Neural cell (in vitro differentiated cells): ENCODE measurements around the gene CTTNBP2NL. TPM values are rescaled to one million over a fixed set of nuclear protein-coding genes. Genes with fewer than 3 reads are reported as not detected.

Source experiments
- H2AFZ ChIP-seq: fragments of 200-600, 300-800 bp; sonication (generic), shearing (Covaris generic); 2 replicates; pipeline ENCODE4 v1.6.0; 2014; ENCODE audit warnings: low read depth, mild to moderate bottlenecking, antibody characterized with exemption, low read length, moderate library complexity
- H3F3A ChIP-seq: fragments of 200-600 bp; shearing (Covaris generic); 2 replicates; pipeline ENCODE4 v1.6.1; 2016; ENCODE audit warnings: mild to moderate bottlenecking, moderate library complexity, mixed read lengths, antibody characterized with exemption, low read length; ENCODE audit not compliant: insufficient read depth, poor library complexity, severe bottlenecking
- H3K27ac ChIP-seq: fragments of 200-600, 300-800 bp; sonication (generic), shearing (Covaris generic); 2 replicates; pipeline ENCODE4 v1.5.1; 2014; ENCODE audit warnings: mild to moderate bottlenecking, low read length, moderate library complexity
- H3K27me3 ChIP-seq: fragments of 300-800, 200-600 bp; sonication (generic), shearing (Covaris generic); 2 replicates; pipeline ENCODE4 v1.6.0; 2014; ENCODE audit warnings: mild to moderate bottlenecking, low read depth, low read length, moderate library complexity; ENCODE audit not compliant: insufficient read depth
- H3K36me3 ChIP-seq: fragments of 300-800, 200-600 bp; sonication (generic), shearing (Covaris generic); 2 replicates; pipeline ENCODE4 v1.5.1; 2014; ENCODE audit warnings: mild to moderate bottlenecking, antibody characterized with exemption, low read length, moderate library complexity; ENCODE audit not compliant: insufficient read depth
- H3K4me2 ChIP-seq: fragments of 300-800, 200-600 bp; sonication (generic), shearing (Covaris generic); 2 replicates; pipeline ENCODE4 v1.6.0; 2014; ENCODE audit warnings: mild to moderate bottlenecking, low read length
- H3K4me3 ChIP-seq: fragments of 300-800, 200-600 bp; sonication (generic), shearing (Covaris generic); 2 replicates; pipeline ENCODE4 v1.5.1; 2014; ENCODE audit warnings: mild to moderate bottlenecking, low read length, moderate library complexity
- H3K79me2 ChIP-seq: fragments of 200-600 bp; shearing (Covaris generic); replicated peaks from 2 replicates; pipeline ENCODE4 v1.6.0; 2014; ENCODE audit warnings: mild to moderate bottlenecking, low read length, moderate library complexity; ENCODE audit not compliant: insufficient read depth
- H3K9ac ChIP-seq: fragments of 300-800, 200-600 bp; sonication (generic), shearing (Covaris generic); 2 replicates; pipeline ENCODE4 v1.6.1; 2016; ENCODE audit warnings: mild to moderate bottlenecking, low read length, mixed read lengths
- H3K9me2 ChIP-seq: fragments of 200-600 bp; shearing (Covaris generic); 2 replicates; pipeline ENCODE4 v1.6.1; 2016; ENCODE audit warnings: mild to moderate bottlenecking, low read length, mixed read lengths; ENCODE audit not compliant: insufficient read depth
- H3K9me3 ChIP-seq: fragments of 200-600, 300-800 bp; sonication (generic), shearing (Covaris generic); 2 replicates; pipeline ENCODE4 v1.6.1; 2016; ENCODE audit warnings: mild to moderate bottlenecking, mixed run types, low read length, moderate library complexity, mixed read lengths
- H4K20me1 ChIP-seq: fragments of 200-600 bp; shearing (Covaris generic); 2 replicates; pipeline ENCODE4 v1.6.1; 2016; ENCODE audit warnings: mild to moderate bottlenecking, mixed run types; ENCODE audit not compliant: insufficient read depth
- EP300 ChIP-seq: fragments of 450-650 bp; conservative IDR thresholded peaks from 2 replicates; pipeline ENCODE4 v1.6.1; 2014; ENCODE audit warnings: antibody characterized with exemption, mild to moderate bottlenecking, moderate library complexity; ENCODE audit not compliant: poor library complexity, severe bottlenecking
- EZH2 ChIP-seq: fragments of 200-600, 300-800 bp; shearing (Covaris generic), sonication (generic); IDR thresholded peaks from 2 replicates; pipeline ENCODE4 v1.6.1; 2014; ENCODE audit warnings: antibody characterized with exemption, low read length, borderline replicate concordance, mild to moderate bottlenecking; ENCODE audit not compliant: insufficient read depth, poor library complexity, severe bottlenecking
- MXI1 ChIP-seq: fragments of 450-650 bp; conservative IDR thresholded peaks from 2 replicates; pipeline ENCODE4 v1.6.1; 2014; ENCODE audit warnings: antibody characterized with exemption, mild to moderate bottlenecking; ENCODE audit not compliant: poor library complexity, severe bottlenecking
- POLR2AphosphoS5 ChIP-seq: IDR thresholded peaks from 2 replicates; pipeline ENCODE4 v1.6.1; 2012
- RAD21 ChIP-seq: fragments of 450-650 bp; conservative IDR thresholded peaks from 2 replicates; pipeline ENCODE4 v1.6.1; 2014; ENCODE audit warnings: antibody characterized with exemption, mild to moderate bottlenecking, moderate library complexity
- SMC3 ChIP-seq: fragments of 450-650 bp; conservative IDR thresholded peaks from 2 replicates; pipeline ENCODE4 v1.6.1; 2014; ENCODE audit warnings: antibody characterized with exemption, mild to moderate bottlenecking, moderate library complexity; ENCODE audit not compliant: poor library complexity
- TAF1 ChIP-seq: IDR thresholded peaks from 2 replicates; pipeline ENCODE4 v1.6.1; 2012; ENCODE audit warnings: low read depth
- polyA plus RNA-seq: library from polyadenylated mRNA; depleted of rRNA; stranded (reverse); fragments of >200 nt; gene quantifications from 2 replicates; pipeline ENCODE4 v1.2.3, GENCODE V29; 2014
- TF ChIP-seq, protein P1 (sequence below): fragments of 450-650 bp; IDR thresholded peaks from 2 replicates; pipeline ENCODE4 v1.5.1; 2014; ENCODE audit warnings: antibody characterized with exemption, mild to moderate bottlenecking, moderate library complexity; ENCODE audit not compliant: poor library complexity, severe bottlenecking
- TF ChIP-seq, protein P2 (sequence below): IDR thresholded peaks from 2 replicates; pipeline ENCODE4 v1.6.1; 2012; ENCODE audit warnings: borderline replicate concordance

Gene CTTNBP2NL
- polyA plus RNA-seq, 1 donor from 2014 or later: 11.8 TPM

DNA sequence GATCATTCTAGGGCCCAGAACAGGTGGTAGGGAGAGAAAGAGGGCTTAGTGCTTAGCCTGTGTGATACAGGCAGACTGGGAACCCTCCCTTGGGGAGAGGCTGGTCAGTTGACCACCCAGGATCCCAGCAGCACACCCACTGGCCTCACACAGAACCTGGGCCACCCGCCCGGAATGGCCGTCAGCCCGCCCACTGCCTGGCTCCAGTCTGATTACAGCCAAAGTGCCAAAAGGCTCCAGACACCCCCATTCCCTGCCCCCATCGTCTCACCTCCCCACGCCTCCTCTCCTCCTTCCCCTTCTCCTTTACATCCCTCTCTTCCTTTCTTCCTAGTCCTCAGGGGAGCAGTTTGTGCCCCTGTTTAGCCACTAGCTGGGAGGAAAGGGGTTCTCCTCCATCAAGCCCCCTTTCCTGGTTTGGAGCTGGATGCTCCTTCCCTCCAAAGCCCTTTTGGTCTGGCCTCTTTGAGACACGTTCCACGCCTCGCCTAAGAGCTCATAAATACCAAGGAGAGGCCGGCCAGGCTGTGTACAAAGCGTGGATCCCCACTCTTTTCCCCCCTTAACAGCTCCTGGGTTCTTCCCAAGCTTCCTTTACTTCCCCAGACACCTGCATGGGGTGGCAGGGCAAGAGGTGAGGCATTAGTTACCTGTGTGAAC, 108.1 kb downstream of the CTTNBP2NL start:
- Histone ChIP-seq H3K9me2 (no peaks in the 10 kb centered on the region), H4K20me1 (no peaks in the 10 kb centered on the region), H3F3A (no peaks in the 10 kb centered on the region), H3K36me3 (no peaks in the 10 kb centered on the region), H3K27me3 (peaks cover 63% of the 10 kb centered on the region), H3K9ac (no peak overlapping the region), H2AFZ (no peak overlapping the region), H3K79me2 (no peaks in the 10 kb centered on the region), H3K4me2 (no peak overlapping the region), H3K4me3 (no peak overlapping the region), H3K9me3 (no peaks in the 10 kb centered on the region), H3K27ac (no peak overlapping the region)
- TF ChIP-seq RAD21 (no peak), SMC3 (no peak), POLR2AphosphoS5 (no peak), MXI1 (no peak), EP300 (no peak), TAF1 (no peak), EZH2 (no peak)
- TF ChIP-seq, protein P1, sequence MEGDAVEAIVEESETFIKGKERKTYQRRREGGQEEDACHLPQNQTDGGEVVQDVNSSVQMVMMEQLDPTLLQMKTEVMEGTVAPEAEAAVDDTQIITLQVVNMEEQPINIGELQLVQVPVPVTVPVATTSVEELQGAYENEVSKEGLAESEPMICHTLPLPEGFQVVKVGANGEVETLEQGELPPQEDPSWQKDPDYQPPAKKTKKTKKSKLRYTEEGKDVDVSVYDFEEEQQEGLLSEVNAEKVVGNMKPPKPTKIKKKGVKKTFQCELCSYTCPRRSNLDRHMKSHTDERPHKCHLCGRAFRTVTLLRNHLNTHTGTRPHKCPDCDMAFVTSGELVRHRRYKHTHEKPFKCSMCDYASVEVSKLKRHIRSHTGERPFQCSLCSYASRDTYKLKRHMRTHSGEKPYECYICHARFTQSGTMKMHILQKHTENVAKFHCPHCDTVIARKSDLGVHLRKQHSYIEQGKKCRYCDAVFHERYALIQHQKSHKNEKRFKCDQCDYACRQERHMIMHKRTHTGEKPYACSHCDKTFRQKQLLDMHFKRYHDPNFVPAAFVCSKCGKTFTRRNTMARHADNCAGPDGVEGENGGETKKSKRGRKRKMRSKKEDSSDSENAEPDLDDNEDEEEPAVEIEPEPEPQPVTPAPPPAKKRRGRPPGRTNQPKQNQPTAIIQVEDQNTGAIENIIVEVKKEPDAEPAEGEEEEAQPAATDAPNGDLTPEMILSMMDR: no peak
- TF ChIP-seq, protein P2, sequence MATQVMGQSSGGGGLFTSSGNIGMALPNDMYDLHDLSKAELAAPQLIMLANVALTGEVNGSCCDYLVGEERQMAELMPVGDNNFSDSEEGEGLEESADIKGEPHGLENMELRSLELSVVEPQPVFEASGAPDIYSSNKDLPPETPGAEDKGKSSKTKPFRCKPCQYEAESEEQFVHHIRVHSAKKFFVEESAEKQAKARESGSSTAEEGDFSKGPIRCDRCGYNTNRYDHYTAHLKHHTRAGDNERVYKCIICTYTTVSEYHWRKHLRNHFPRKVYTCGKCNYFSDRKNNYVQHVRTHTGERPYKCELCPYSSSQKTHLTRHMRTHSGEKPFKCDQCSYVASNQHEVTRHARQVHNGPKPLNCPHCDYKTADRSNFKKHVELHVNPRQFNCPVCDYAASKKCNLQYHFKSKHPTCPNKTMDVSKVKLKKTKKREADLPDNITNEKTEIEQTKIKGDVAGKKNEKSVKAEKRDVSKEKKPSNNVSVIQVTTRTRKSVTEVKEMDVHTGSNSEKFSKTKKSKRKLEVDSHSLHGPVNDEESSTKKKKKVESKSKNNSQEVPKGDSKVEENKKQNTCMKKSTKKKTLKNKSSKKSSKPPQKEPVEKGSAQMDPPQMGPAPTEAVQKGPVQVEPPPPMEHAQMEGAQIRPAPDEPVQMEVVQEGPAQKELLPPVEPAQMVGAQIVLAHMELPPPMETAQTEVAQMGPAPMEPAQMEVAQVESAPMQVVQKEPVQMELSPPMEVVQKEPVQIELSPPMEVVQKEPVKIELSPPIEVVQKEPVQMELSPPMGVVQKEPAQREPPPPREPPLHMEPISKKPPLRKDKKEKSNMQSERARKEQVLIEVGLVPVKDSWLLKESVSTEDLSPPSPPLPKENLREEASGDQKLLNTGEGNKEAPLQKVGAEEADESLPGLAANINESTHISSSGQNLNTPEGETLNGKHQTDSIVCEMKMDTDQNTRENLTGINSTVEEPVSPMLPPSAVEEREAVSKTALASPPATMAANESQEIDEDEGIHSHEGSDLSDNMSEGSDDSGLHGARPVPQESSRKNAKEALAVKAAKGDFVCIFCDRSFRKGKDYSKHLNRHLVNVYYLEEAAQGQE: no peak

DNA sequence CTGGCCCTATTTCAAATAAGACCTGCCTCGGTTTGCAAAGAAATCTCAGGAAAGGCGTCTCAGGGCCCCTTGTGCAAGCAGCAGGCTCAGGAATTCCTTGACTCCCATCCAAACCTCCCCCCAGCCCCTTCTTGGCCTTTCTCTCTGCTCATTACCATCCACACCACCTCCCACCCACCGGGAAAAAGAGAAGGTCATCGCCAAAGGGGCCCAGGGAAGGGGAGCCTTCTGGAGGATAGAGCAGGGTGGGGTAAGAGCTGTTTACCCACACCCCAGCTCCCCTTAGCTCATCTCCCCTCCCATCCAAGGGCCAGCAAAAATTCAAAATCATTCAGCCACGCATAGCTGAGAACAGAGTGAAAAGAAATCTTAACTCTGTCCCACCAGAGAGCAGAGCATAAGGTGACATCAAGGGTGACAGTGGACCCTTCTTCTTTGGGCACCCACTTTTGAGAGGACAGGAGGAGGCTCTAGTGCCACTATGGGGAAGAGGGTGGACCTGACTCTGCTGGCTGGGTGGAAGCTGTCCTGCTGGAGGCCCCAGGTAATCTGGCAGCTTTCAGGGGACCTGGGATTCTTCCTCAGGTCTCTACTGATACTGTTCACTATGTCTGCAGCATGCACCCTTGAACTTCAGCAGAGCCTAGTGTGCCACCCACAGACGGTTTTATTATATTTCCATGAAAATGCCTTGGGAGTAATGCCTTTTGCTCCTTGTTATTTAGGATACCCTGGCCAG, 108.8 kb downstream of the CTTNBP2NL start:
- no peaks in the 10 kb centered on the region for H3F3A ChIP-seq
- no peak overlapping the region for H3K4me3 ChIP-seq
- H3K9me2 ChIP-seq: no peaks in the 10 kb centered on the region
- no peaks in the 10 kb centered on the region for H4K20me1 ChIP-seq
- H2AFZ ChIP-seq: no peak overlapping the region
- TF ChIP-seq, protein P2: no peak
- TF ChIP-seq EP300 (no peak), RAD21 (no peak), MXI1 (no peak), TAF1 (no peak), POLR2AphosphoS5 (no peak), EZH2 (no peak), SMC3 (no peak)
- TF ChIP-seq, protein P1: no peak
- H3K36me3 ChIP-seq: no peaks in the 10 kb centered on the region
- H3K9ac ChIP-seq: no peak overlapping the region
- H3K27ac ChIP-seq: no peak overlapping the region
- H3K4me2 ChIP-seq: no peak overlapping the region
- H3K9me3 ChIP-seq: no peaks in the 10 kb centered on the region
- peaks cover 70% of the 10 kb centered on the region for H3K27me3 ChIP-seq
- H3K79me2 ChIP-seq: no peaks in the 10 kb centered on the region
